ENCODE results near the gene ITGA11.

The ITGA11 gene

DNA sequence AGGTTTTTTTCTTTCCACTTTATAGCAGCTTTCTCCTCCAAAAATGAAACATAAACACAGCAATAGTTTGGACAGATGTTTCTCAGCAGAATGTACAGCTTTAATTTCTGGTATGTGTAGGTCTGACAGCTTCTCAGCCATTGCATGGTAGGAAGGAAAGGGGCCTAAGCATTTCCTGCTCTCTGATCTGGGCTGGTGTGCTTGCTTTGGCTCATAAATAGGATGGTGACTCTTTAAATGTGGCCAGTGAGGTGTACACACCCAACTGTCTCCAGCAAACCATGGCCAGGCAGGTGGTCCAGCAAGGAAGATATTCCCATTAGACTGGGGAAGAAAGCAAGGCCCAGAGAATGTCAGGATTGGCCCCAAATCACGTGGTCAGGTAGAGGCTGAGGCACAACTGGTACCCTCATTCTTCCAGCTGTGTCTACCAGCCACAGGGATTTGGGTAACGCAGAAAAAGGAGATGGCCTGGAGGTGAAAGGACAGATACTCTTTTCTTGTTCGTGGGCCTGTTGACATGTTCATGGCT is 52.1 kb downstream of the ITGA11 start:
- TF ChIP-seq, protein P1, sequence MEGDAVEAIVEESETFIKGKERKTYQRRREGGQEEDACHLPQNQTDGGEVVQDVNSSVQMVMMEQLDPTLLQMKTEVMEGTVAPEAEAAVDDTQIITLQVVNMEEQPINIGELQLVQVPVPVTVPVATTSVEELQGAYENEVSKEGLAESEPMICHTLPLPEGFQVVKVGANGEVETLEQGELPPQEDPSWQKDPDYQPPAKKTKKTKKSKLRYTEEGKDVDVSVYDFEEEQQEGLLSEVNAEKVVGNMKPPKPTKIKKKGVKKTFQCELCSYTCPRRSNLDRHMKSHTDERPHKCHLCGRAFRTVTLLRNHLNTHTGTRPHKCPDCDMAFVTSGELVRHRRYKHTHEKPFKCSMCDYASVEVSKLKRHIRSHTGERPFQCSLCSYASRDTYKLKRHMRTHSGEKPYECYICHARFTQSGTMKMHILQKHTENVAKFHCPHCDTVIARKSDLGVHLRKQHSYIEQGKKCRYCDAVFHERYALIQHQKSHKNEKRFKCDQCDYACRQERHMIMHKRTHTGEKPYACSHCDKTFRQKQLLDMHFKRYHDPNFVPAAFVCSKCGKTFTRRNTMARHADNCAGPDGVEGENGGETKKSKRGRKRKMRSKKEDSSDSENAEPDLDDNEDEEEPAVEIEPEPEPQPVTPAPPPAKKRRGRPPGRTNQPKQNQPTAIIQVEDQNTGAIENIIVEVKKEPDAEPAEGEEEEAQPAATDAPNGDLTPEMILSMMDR (IDR thresholded peaks at IDR 0.05; ENCODE audit: insufficient read depth, low read depth, low read length, missing control alignments), result no peak
- no peak for DNase-seq (ENCODE audit: low read depth)

DNA sequence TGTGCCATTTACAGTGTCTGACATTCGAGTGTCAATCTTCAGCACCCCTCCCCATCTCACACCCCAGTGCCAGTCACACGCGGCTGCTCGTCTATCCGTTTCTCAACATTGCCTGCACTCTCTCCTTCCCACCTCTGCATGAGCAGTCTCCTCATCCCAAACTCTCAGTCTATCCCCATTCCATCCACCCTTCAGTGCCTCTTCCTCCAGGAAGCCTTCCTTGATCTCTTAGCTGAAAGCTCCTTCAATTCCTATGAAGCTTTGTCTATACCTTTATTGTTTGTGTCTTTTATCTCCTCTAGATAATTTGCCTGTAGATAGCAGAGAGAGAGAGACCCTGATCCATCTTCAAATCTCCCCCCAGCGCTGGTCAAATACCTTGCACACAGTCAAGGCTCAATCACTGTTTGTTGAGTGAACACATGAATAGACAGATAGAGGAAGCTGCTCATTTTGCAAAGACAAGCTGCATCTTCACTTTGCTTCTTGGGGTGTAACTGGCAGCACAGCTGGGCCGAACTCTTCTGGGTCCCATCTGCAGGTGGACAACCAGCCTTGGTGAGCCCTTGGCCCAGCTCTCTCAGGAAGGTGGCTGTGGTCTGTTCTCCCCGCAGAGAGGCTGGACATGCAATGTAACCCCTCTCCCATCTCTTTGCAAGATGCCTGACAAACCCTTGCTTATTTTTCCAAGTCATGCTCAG is 52.8 kb downstream of the ITGA11 start:
- TF ChIP-seq, protein P1 (IDR thresholded peaks at IDR 0.05; ENCODE audit: insufficient read depth, low read depth, low read length, missing control alignments), result no peak
- no peak for DNase-seq (ENCODE audit: low read depth)
- H3K4me3 ChIP-seq (ENCODE audit: low read length), result no peak overlapping the region

More for the DNA sequence above, 52.1 kb downstream of the ITGA11 start:
- H3K4me3 ChIP-seq (ENCODE audit: low read length), result no peak overlapping the region

DNA sequence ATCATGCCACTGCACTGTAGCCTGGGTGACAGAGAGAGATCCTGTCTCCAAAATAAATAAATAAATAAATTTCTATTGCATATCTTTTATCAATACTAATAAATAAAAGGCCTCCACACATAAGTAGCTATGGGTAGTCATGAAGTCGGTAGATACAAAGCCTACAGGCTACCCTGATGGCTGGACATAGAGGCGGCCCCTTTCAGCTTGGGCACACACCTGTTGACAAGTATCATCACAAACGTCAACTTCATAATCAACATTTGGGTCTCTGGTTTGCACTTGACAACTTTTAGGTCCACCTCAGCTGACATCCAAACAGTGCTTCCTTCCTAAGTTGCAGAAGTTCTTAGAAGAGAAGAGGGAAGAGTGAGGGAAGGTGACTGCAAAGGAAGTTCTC is 53.4 kb downstream of the ITGA11 start:
- TF ChIP-seq, protein P1 (IDR thresholded peaks at IDR 0.05; ENCODE audit: insufficient read depth, low read depth, low read length, missing control alignments), result no peak
- DNase-seq (ENCODE audit: low read depth), result no peak
- H3K4me3 ChIP-seq (ENCODE audit: low read length), result no peak overlapping the region

DNA sequence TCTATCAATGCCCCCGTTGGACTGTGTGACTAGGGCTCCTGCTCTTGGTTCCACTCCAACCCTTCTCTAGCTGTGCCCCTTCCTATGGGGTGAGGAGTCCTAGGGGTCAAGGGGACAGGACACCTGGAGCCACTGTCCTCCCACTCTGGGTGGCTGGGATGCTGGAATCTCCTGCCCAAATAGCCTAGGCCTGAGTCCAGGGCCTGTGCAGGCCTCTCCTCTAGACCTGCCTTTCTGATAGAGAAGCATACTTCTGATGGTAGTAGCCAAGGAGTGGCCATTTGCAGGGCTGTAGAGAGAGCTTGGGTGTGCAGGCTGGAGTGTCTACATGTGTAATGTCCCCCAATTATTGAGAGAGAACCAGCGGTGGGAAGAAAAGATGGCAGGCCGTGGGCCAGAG is 54.2 kb downstream of the ITGA11 start:
- H3K4me3 ChIP-seq (ENCODE audit: low read length), result no peak overlapping the region
- no peak for DNase-seq (ENCODE audit: low read depth)
- TF ChIP-seq, protein P1 (IDR thresholded peaks at IDR 0.05; ENCODE audit: insufficient read depth, low read depth, low read length, missing control alignments), result no peak

DNA sequence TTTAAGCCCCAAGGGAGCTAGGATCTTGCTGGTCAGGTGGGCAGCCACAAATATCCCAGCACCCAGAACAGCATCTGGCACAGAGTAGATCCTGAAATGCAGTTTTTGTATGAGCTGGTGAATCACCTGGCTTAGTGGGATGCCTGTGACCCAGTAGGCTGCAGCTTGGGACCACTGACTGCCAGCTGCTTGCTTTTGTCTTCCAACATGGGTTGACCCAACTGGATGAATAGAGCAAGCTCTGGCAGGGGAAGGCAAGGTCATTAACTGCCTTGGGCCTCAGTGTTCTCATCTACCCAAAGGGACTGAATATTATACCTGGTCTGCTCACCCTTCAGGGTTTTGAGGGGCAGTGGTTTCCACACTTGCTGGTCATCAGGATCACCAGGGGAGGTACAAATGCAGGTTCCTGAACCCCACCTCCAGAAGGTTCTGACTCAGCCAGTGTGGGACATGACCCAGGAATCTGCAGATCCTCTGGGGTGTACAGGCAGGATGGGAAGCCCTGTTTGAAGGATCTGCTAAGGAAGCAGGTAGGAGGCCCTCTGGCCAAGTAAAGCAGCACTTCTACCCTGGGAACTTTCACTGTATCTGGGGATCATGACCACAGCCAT is 55.4 kb downstream of the ITGA11 start:
- TF ChIP-seq, protein P1 (IDR thresholded peaks at IDR 0.05; ENCODE audit: insufficient read depth, low read depth, low read length, missing control alignments), result no peak
- no peak for DNase-seq (ENCODE audit: low read depth)
- H3K4me3 ChIP-seq (ENCODE audit: low read length), result no peak overlapping the region

DNA sequence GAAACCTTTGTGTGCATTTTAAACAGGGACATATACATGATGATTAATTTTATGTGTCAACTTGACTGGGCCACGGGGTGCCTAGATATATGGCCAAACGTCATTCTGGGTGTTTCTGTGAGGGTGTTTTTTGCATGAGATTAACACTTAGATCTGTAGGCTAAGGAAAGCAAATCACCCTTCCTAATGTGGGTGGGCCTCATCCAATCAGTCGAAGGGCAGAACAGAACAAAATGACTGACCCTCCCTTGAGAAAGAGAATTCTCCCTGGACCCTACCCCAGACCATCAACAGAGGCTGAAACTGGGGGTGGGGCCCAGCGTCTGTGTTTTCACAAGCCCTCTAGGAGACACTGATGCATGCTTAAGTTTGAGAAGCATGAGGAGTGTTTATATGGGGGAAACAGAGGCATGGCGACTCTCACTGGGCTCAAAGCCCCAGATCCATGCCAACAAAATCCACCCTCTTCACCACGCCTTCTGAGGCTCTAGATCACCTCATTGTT is 56.2 kb downstream of the ITGA11 start:
- TF ChIP-seq, protein P1 (IDR thresholded peaks at IDR 0.05; ENCODE audit: insufficient read depth, low read depth, low read length, missing control alignments), result no peak
- no peak for DNase-seq (ENCODE audit: low read depth)
- H3K4me3 ChIP-seq (ENCODE audit: low read length), result no peak overlapping the region

All from epithelial cell of esophagus (primary cell).